Activated B cell treated with CpG ODN at 0.5 μM for 24 hours (primary cell): Measurements from ENCODE around the gene CSMD2. TPM values are rescaled to one million over a fixed set of nuclear protein-coding genes. Genes with fewer than 3 reads are reported as not detected.

Experiments
- ATAC-seq: fragments of 200-7000 bp; cut with Tn5 transposase; one replicate; pipeline ENCODE4 v1.10.0; 2021; ENCODE audit warnings: low read depth, mild to moderate bottlenecking, moderate library complexity
- CTCF ChIA-PET: fragments of 350-600 bp; sonication (Branson Sonifier 250); formaldehyde crosslinking; loops from one replicate; lab custom pipeline; 2021; ENCODE audit warnings: antibody characterized with exemption; lab: Charles Lee
- POLR2A ChIA-PET: fragments of 350-600 bp; sonication (Branson Sonifier 250); formaldehyde crosslinking; loops from one replicate; lab custom pipeline; 2021; ENCODE audit warnings: antibody characterized with exemption; lab: Charles Lee
- DNase-seq: peaks from one replicate; pipeline ENCODE4 v3.0.0; 2022
- H3K27ac Mint-ChIP-seq: one replicate; pipeline ENCODE4 v1.8.0; 2020; ENCODE audit warnings: mixed read lengths
- H3K27me3 Mint-ChIP-seq: one replicate; pipeline ENCODE4 v1.8.0; 2021; ENCODE audit warnings: mixed read lengths
- H3K36me3 Mint-ChIP-seq: one replicate; pipeline ENCODE4 v1.8.0; 2021; ENCODE audit warnings: low read depth, mixed read lengths
- H3K4me1 Mint-ChIP-seq: one replicate; pipeline ENCODE4 v1.8.0; 2021; ENCODE audit warnings: mixed read lengths
- H3K4me3 Mint-ChIP-seq: one replicate; pipeline ENCODE4 v1.8.0; 2020; ENCODE audit warnings: mild to moderate bottlenecking, mixed read lengths
- H3K9me3 Mint-ChIP-seq: one replicate; pipeline ENCODE4 v1.8.0; 2020; ENCODE audit warnings: mixed read lengths
- CTCF ChIP-seq: fragments of 200-600 bp; IDR thresholded peaks from one replicate; pipeline ENCODE4 v1.8.0; 2022; ENCODE audit warnings: antibody characterized with exemption, mild to moderate bottlenecking
- intact Hi-C: fragments of 100-400 bp; cut with micrococcal nuclease; formaldehyde crosslinking; loops from one replicate; pipeline ENCODE4 v1.15.1; 2024
- total RNA-seq: library from RNA; stranded (reverse); gene quantifications from 2 replicates; pipeline ENCODE4 v1.2.3, GENCODE V29; 2022

CSMD2 gene
- total RNA-seq, 1 donor from 2014 or later: not detected

- Mint-ChIP-seq H3K4me3 (no peak overlapping the region), H3K27me3 (peaks cover 4% of the 10 kb centered on the region), H3K4me1 (no peaks in the 10 kb centered on the region), H3K36me3 (no peaks in the 10 kb centered on the region), H3K9me3 (no peaks in the 10 kb centered on the region), H3K27ac (no peak overlapping the region)
- DNase-seq (no peak), ATAC-seq (no peak)
- TF ChIP-seq CTCF: no peak
- intact Hi-C loops: no loop called here
- CTCF ChIA-PET: no interaction called here
- POLR2A ChIA-PET: no interaction called here
These were observed 37.7 kb downstream of the CSMD2 start for GRCh38 chr1:34127006-34128000.

GRCh38 chr1:34126486-34126885, 38.5 kb downstream of the CSMD2 start:
- H3K36me3 Mint-ChIP-seq: no peaks in the 10 kb centered on the region
- no peaks in the 10 kb centered on the region for H3K4me1 Mint-ChIP-seq
- H3K4me3 Mint-ChIP-seq: no peak overlapping the region
- ChIA-PET POLR2A (no interaction called here), CTCF (no interaction called here)
- intact Hi-C loops: no loop called here
- no peak for DNase-seq
- no peak overlapping the region for H3K27ac Mint-ChIP-seq
- no peak for ATAC-seq
- no peaks in the 10 kb centered on the region for H3K9me3 Mint-ChIP-seq
- peaks cover 4% of the 10 kb centered on the region for H3K27me3 Mint-ChIP-seq
- no peak for TF ChIP-seq CTCF

- no peaks in the 10 kb centered on the region for H3K36me3 Mint-ChIP-seq
- CTCF ChIA-PET: no interaction called here
- H3K27me3 Mint-ChIP-seq: peaks cover 4% of the 10 kb centered on the region
- no peak overlapping the region for H3K27ac Mint-ChIP-seq
- intact Hi-C loops: no loop called here
- no peaks in the 10 kb centered on the region for H3K9me3 Mint-ChIP-seq
- POLR2A ChIA-PET: no interaction called here
- no peak overlapping the region for H3K4me3 Mint-ChIP-seq
- no peaks in the 10 kb centered on the region for H3K4me1 Mint-ChIP-seq
- no peak for TF ChIP-seq CTCF
- ATAC-seq (no peak), DNase-seq (no peak)
These were observed 39.2 kb downstream of the CSMD2 start for GRCh38 chr1:34125721-34126380.

- H3K4me1 Mint-ChIP-seq: no peaks in the 10 kb centered on the region
- no peaks in the 10 kb centered on the region for H3K36me3 Mint-ChIP-seq
- peaks cover 4% of the 10 kb centered on the region for H3K27me3 Mint-ChIP-seq
- H3K27ac Mint-ChIP-seq: no peak overlapping the region
- POLR2A ChIA-PET: no interaction called here
- ATAC-seq (no peak), DNase-seq (no peak)
- intact Hi-C loops: no loop called here
- H3K4me3 Mint-ChIP-seq: no peak overlapping the region
- peaks cover 6% of the 10 kb centered on the region for H3K9me3 Mint-ChIP-seq
- CTCF ChIA-PET: no interaction called here
- no peak for TF ChIP-seq CTCF
These were observed 42.7 kb downstream of the CSMD2 start for GRCh38 chr1:34122080-34122932.
